SK-N-SH (cell line): ENCODE results near the gene TMED9. TPM values are rescaled to one million over a fixed set of nuclear protein-coding genes. Genes with fewer than 3 reads are reported as not detected.

Experiments
- CTCF ChIA-PET: fragments of 300-600, 350-600 bp; formaldehyde crosslinking; extraction: SDS; loops from one replicate; lab custom pipeline; 2021; lab: Yijun Ruan, JAX
- POLR2A ChIA-PET: fragments of 350-600 bp; sonication (Branson Sonifier 250); formaldehyde crosslinking; extraction: SDS; loops from one replicate; lab custom pipeline; 2020; ENCODE audit warnings: antibody characterized with exemption, inconsistent platforms; lab: Yijun Ruan, JAX
- DNase-seq: peaks from one replicate; pipeline ENCODE4 v3.0.0; 2012
- H2AFZ ChIP-seq: fragments of 200-600 bp; sonication (generic); 2 replicates; pipeline ENCODE4 v1.8.1; 2016; ENCODE audit warnings: antibody characterized with exemption, mild to moderate bottlenecking, low read depth
- H3F3A ChIP-seq: fragments of 200-600 bp; sonication (generic); replicated peaks from 2 replicates; pipeline ENCODE3; 2016; ENCODE audit warnings: antibody characterized with exemption, mild to moderate bottlenecking; ENCODE audit not compliant: insufficient read depth
- H3K27ac ChIP-seq, 2 experiments: fragments of 200-500 bp in 1 of 2; fragments of 200-600 bp in 1 of 2; sonication (Bioruptor generic) in 1 of 2; sonication (generic), shearing (Covaris generic) in 1 of 2; 2 replicates each; pipeline versions ENCODE4 v1.5.1 to v1.6.1; 2014 to 2016; ENCODE audit warnings: low read depth in 2 of 2, inconsistent platforms in 1 of 2, low read length in 1 of 2, mild to moderate bottlenecking in 1 of 2, mixed read lengths in 1 of 2
- H3K27me3 ChIP-seq: fragments of 200-600 bp; sonication (generic), shearing (Covaris generic); 2 replicates; pipeline ENCODE4 v1.6.1; 2016; ENCODE audit warnings: mixed run types; ENCODE audit not compliant: insufficient read depth
- H3K36me3 ChIP-seq, 2 experiments: fragments of 200-500 bp in 1 of 2; fragments of 200-600 bp in 1 of 2; sonication (Bioruptor generic) in 1 of 2; sonication (generic) in 1 of 2; replicated peaks in 1 of 2; 2 replicates each; pipeline versions ENCODE3 to v1.5.1; 2014 to 2016; ENCODE audit warnings: low read length in 1 of 2, mild to moderate bottlenecking in 1 of 2; ENCODE audit not compliant: insufficient read depth in 2 of 2, control insufficient read depth in 1 of 2
- H3K4me1 ChIP-seq, 2 experiments: fragments of 200-500 bp in 1 of 2; fragments of 200-600 bp in 1 of 2; sonication (Bioruptor generic) in 1 of 2; sonication (generic), shearing (Covaris generic) in 1 of 2; 2 replicates each; pipeline versions ENCODE4 v1.5.1 to v1.6.1; 2014 to 2016; ENCODE audit warnings: low read depth in 1 of 2, low read length in 1 of 2, mixed run types in 1 of 2; ENCODE audit not compliant: insufficient read depth in 2 of 2, control insufficient read depth in 1 of 2
- H3K4me2 ChIP-seq: fragments of 200-600 bp; sonication (generic), shearing (Covaris generic); 2 replicates; pipeline ENCODE4 v1.6.1; 2017; ENCODE audit warnings: mixed run types
- H3K4me3 ChIP-seq, 2 experiments: fragments of 200-500 bp in 1 of 2; fragments of 200-600 bp in 1 of 2; sonication (Bioruptor generic) in 1 of 2; sonication (generic), shearing (Covaris generic) in 1 of 2; 2 replicates each; pipeline versions ENCODE4 v1.5.1 to v1.8.1; 2014 to 2016; ENCODE audit warnings: low read depth in 2 of 2, inconsistent platforms in 1 of 2, low read length in 1 of 2, mild to moderate bottlenecking in 1 of 2, mixed read lengths in 1 of 2, moderate library complexity in 1 of 2
- H3K79me2 ChIP-seq: fragments of 200-600 bp; sonication (generic); 2 replicates; pipeline ENCODE4 v1.8.1; 2017; ENCODE audit warnings: mild to moderate bottlenecking; ENCODE audit not compliant: insufficient read depth
- H3K9ac ChIP-seq: fragments of 200-600 bp; sonication (generic); 2 replicates; pipeline ENCODE4 v1.6.1; 2017; ENCODE audit warnings: mixed run types
- H3K9me2 ChIP-seq: fragments of 200-600 bp; sonication (generic); 2 replicates; pipeline ENCODE4 v1.6.1; 2017; ENCODE audit warnings: mixed run types
- H3K9me3 ChIP-seq: fragments of 200-600 bp; sonication (generic); 2 replicates; pipeline ENCODE4 v1.6.1; 2017; ENCODE audit warnings: mixed run types, mild to moderate bottlenecking, moderate library complexity
- H4K20me1 ChIP-seq: fragments of 200-600 bp; sonication (generic); 2 replicates; pipeline ENCODE4 v1.6.1; 2017; ENCODE audit warnings: mild to moderate bottlenecking, mixed run types; ENCODE audit not compliant: insufficient read depth
- CHD2 ChIP-seq: fragments of 150-350 bp; IDR thresholded peaks from 2 replicates; pipeline ENCODE4 v1.6.1; 2018; ENCODE audit warnings: low read length; ENCODE audit not compliant: partially characterized antibody
- ELF1 ChIP-seq: IDR thresholded peaks from 2 replicates; pipeline ENCODE4 v1.4.0; 2012
- EP300 ChIP-seq, 2 experiments: IDR thresholded peaks; 2 replicates each; pipeline versions ENCODE4 v1.4.0 to v1.6.1; 2012; ENCODE audit warnings: borderline replicate concordance in 1 of 2, low read depth in 1 of 2, low read length in 1 of 2
- FOSL2 ChIP-seq: IDR thresholded peaks from 2 replicates; pipeline ENCODE4 v1.4.0; 2012; ENCODE audit warnings: low read depth, mild to moderate bottlenecking, moderate library complexity, borderline replicate concordance
- FOXJ3 ChIP-seq: sonication (generic); formaldehyde crosslinking; IDR thresholded peaks from 2 replicates; pipeline ENCODE4 v1.5.1; 2020; ENCODE audit warnings: mild to moderate bottlenecking, missing genetic modification reagents
- FOXM1 ChIP-seq: IDR thresholded peaks from 2 replicates; pipeline ENCODE4 v1.4.0; 2012; ENCODE audit warnings: low read depth, mild to moderate bottlenecking
- GATA2 ChIP-seq: sonication (generic); formaldehyde crosslinking; IDR thresholded peaks from 2 replicates; pipeline ENCODE4 v1.5.0; 2020; ENCODE audit warnings: mild to moderate bottlenecking, missing genetic modification reagents
- IRF3 ChIP-seq: fragments of 150-350 bp; IDR thresholded peaks from 2 replicates; pipeline ENCODE4 v1.6.1; 2016; ENCODE audit warnings: mild to moderate bottlenecking, low read depth, low read length
- MAX ChIP-seq: IDR thresholded peaks from 2 replicates; pipeline ENCODE4 v1.4.0; 2012; ENCODE audit warnings: low read depth
- MEF2A ChIP-seq: IDR thresholded peaks from 2 replicates; pipeline ENCODE4 v1.4.0; 2012; ENCODE audit warnings: low read depth, borderline replicate concordance
- MXI1 ChIP-seq: IDR thresholded peaks from 2 replicates; pipeline ENCODE4 v1.6.1; 2012; ENCODE audit warnings: mild to moderate bottlenecking, low read depth, low read length, improper control_type of control experiment
- NFIC ChIP-seq: IDR thresholded peaks from 2 replicates; pipeline ENCODE4 v1.4.0; 2012; ENCODE audit warnings: borderline replicate concordance
- POLR2AphosphoS5 ChIP-seq: IDR thresholded peaks from 2 replicates; pipeline ENCODE4 v1.6.1; 2012; ENCODE audit warnings: low read depth, low read length
- REST ChIP-seq: IDR thresholded peaks from 2 replicates; pipeline ENCODE4 v1.6.1; 2012; ENCODE audit warnings: mild to moderate bottlenecking, low read depth, low read length, moderate library complexity
- RXRA ChIP-seq: IDR thresholded peaks from 2 replicates; pipeline ENCODE4 v1.4.0; 2012; ENCODE audit warnings: low read depth, mild to moderate bottlenecking, borderline replicate concordance
- TCF12 ChIP-seq: IDR thresholded peaks from 2 replicates; pipeline ENCODE4 v1.4.0; 2012
- USF1 ChIP-seq: IDR thresholded peaks from 2 replicates; pipeline ENCODE4 v1.4.0; 2012; ENCODE audit warnings: low read depth, borderline replicate concordance
- YY1 ChIP-seq: IDR thresholded peaks from 2 replicates; pipeline ENCODE4 v1.4.0; 2012; ENCODE audit warnings: low read depth, mild to moderate bottlenecking
- ZBTB33 ChIP-seq: IDR thresholded peaks from 2 replicates; pipeline ENCODE4 v1.4.0; 2012; ENCODE audit warnings: low read depth, borderline replicate concordance
- WGBS: methylation state at CpG from one replicate; pipeline ENCODE4 v1.1.6; 2017; ENCODE audit warnings: low lambda C conversion rate; 5-methylcytosine and 5-hydroxymethylcytosine counted together
- polyA plus RNA-seq, 3 experiments: library from polyadenylated mRNA; depleted of rRNA; stranded (reverse); fragments of >200 nt; gene quantifications; 2 replicates each; pipeline ENCODE4 v1.2.3, GENCODE V29; 2012
- TF ChIP-seq, protein P1 (sequence below): fragments of 150-350 bp; IDR thresholded peaks from 2 replicates; pipeline ENCODE4 v1.6.1; 2017; ENCODE audit warnings: antibody characterized with exemption, low read length, low read depth, borderline replicate concordance
- TF ChIP-seq, protein P2 (sequence below): IDR thresholded peaks from 2 replicates; pipeline ENCODE4; 2012

The TMED9 gene
- polyA plus RNA-seq, 1 of the 3 experiments (the other 2 are of a cell fraction), result 264 TPM

GRCh38 chr5:177546258-177546741 is 45.7 kb upstream of the TMED9 start (continued):
- TF ChIP-seq YY1, result no peak
- no peak for TF ChIP-seq ELF1
- TF ChIP-seq IRF3, result no peak
- no peak for TF ChIP-seq MXI1
- 0 out of 2 replicates have a peak, but pooled peaks have one; percentile 26 for TF ChIP-seq FOXM1
- no peak for TF ChIP-seq ZBTB33
- TF ChIP-seq CHD2, result no peak

GRCh38 chr5:177547736-177548135 is 44.3 kb upstream of the TMED9 start:
- POLR2A ChIA-PET, result no interaction called here
- TF ChIP-seq MEF2A, result no peak
- TF ChIP-seq MAX, result no peak
- TF ChIP-seq TCF12, result no peak
- no peak for TF ChIP-seq USF1
- TF ChIP-seq POLR2AphosphoS5, result no peak
- TF ChIP-seq NFIC, result no peak
- TF ChIP-seq, protein P1, sequence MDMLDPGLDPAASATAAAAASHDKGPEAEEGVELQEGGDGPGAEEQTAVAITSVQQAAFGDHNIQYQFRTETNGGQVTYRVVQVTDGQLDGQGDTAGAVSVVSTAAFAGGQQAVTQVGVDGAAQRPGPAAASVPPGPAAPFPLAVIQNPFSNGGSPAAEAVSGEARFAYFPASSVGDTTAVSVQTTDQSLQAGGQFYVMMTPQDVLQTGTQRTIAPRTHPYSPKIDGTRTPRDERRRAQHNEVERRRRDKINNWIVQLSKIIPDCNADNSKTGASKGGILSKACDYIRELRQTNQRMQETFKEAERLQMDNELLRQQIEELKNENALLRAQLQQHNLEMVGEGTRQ, result no peak
- TF ChIP-seq FOSL2, result no peak
- no peak for TF ChIP-seq YY1
- no peak for TF ChIP-seq GATA2 (CRISPR knock-in tag)
- no peak for TF ChIP-seq EP300 (IDR thresholded peaks at IDR 0.05; ENCODE audit: borderline replicate concordance in 1 of 2, low read depth in 1 of 2, low read length in 1 of 2)
- TF ChIP-seq ELF1, result no peak
- TF ChIP-seq RXRA, result no peak
- TF ChIP-seq, protein P2, sequence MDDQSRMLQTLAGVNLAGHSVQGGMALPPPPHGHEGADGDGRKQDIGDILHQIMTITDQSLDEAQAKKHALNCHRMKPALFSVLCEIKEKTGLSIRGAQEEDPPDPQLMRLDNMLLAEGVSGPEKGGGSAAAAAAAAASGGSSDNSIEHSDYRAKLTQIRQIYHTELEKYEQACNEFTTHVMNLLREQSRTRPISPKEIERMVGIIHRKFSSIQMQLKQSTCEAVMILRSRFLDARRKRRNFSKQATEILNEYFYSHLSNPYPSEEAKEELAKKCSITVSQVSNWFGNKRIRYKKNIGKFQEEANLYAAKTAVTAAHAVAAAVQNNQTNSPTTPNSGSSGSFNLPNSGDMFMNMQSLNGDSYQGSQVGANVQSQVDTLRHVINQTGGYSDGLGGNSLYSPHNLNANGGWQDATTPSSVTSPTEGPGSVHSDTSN, result no peak
- TF ChIP-seq REST, result no peak
- TF ChIP-seq FOXJ3 (CRISPR knock-in tag), result no peak
- no peak overlapping the region for H3K4me2 ChIP-seq
- no peak overlapping the region for H3K4me3 ChIP-seq
- H3K36me3 ChIP-seq, result peaks cover 19 to 24% of the 10 kb centered on the region in 2 experiments
- no peak overlapping the region for H2AFZ ChIP-seq
- no peaks in the 10 kb centered on the region for H3K27me3 ChIP-seq
- no peak overlapping the region for H3K9ac ChIP-seq
- no peaks in the 10 kb centered on the region for H3K9me3 ChIP-seq
- H3F3A ChIP-seq, result peaks cover 32% of the 10 kb centered on the region
- H3K27ac ChIP-seq, result peak overlapping the region in 1 of 2 experiments; percentile 39; a peak in 1 of 4 replicates
- no peak for DNase-seq
- CTCF ChIA-PET, result interaction anchor here (1.3 to 1.7 kb wide), 3 partner anchors 11 to 46 kb away, joined by 3 to 8 read pairs (median 3); no protein-coding TSS in a partner anchor
- peaks cover 10 to 33% of the 10 kb centered on the region in 2 experiments for H3K4me1 ChIP-seq
- peaks cover 90% of the 10 kb centered on the region for H3K79me2 ChIP-seq
- H3K9me2 ChIP-seq, result no peaks in the 10 kb centered on the region
- H4K20me1 ChIP-seq, result peaks cover 87% of the 10 kb centered on the region
- 95% methylated on average over 3 of the region's 3 CpGs for WGBS
